ENCODE data around the gene OSM.

OSM gene

DNA sequence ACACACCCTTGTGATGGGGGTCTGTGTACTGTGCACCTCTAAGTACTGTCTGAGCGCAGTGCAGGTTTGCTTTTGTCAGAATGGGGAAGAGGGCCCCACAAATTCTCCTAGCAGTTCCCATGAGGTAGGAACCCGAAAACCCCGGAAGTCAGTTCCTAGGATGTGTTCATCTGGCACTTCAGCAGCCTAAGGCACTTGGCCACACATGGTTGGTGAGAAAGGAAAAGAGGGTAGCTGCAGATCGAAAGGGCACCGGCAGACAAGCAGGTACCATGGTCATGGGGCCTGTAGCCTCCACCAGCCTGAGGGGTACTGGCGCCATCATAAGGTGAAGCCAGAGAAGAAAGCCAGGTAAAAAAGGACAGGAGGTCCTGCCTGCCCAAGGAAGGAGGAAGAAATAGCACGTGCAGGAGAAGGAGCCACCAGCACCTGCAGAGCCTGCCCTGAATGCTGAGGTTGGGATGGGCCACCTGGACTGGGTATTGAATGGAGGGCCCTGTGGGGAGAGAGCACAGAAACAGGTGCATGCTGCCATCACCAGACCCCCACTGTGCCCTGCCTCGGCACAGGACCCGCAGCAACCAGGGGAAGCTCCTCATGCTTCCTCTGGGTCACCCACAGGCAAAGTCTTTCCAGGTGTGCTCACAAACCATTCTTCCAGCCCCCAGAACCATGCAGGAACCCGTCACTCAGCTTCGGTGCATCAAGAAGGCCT lies 30.8 kb upstream of the OSM start:
- DNase-seq: no peak

GRCh38 chr22:30296833-30297232 lies 30.2 kb upstream of the OSM start:
- DNase-seq: no peak

- no peak for DNase-seq
Observed at GRCh38 chr22:30296324-30296723, 29.7 kb upstream of the OSM start.

GRCh38 chr22:30295576-30295975 lies 28.9 kb upstream of the OSM start:
- no peak for DNase-seq

DNA sequence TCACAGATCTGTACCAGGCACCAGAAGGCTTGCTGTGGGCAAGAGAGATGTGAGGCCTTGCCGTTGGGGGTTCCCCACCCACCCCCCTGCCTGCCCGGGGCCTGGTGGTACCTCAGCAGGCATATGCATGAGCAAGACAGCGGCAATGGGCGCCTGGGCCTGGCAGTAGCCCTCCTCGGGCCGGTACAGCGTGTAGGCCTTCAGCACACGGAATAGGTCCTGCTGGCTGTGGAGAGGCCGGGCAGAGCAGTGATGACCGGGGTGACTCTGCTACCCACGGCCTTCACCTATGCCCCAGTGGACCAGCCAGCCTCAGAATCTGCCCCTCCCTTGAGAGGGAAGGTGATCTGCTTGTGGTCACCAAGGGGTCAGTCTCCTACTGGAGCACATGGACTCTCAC lies 28.2 kb upstream of the OSM start:
- DNase-seq: no peak

DNA sequence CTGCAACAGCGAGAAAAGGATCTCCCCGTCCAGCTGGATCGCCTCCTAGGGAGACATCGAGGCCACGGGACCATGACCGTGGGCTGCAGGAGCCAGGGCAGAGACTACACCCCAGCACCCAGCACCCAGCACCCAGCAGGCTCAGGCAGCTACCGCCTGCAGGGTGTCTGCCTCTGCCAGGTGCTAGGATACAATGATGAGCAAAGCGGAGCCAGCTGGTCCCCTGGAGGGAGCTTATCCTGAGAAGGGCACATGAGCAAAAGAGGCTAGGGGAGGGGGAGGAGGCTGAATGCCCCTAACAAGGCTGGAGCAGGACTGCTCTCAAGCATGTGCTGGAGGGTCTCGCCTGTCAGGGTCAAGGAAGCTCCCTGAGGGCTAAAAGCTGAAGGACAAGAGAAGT lies 27.4 kb upstream of the OSM start:
- no peak for DNase-seq

DNA sequence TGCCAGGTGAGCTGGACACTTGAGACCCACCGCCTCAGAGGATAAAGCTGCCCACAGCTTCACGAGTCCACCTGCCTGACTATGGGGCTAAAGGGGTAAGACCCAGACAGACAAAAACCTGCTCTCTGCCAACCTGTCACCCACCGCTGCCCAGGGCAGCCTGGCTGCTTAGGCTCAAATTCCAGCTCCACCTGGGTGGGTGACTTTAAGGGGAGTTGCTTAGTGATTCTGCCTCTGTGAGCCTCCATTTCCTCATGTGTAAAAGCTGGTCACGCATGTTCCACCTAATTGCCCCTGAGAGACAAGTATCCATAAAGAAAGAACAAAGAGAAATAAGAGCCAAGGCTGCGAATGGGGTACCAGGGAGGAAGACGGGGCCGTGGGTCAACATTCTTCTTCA lies 26.4 kb upstream of the OSM start:
- no peak for DNase-seq

- DNase-seq: no peak
Observed at GRCh38 chr22:30292069-30292970, 25.7 kb upstream of the OSM start.

- DNase-seq: no peak
Observed at GRCh38 chr22:30291058-30291892, 24.6 kb upstream of the OSM start.

DNA sequence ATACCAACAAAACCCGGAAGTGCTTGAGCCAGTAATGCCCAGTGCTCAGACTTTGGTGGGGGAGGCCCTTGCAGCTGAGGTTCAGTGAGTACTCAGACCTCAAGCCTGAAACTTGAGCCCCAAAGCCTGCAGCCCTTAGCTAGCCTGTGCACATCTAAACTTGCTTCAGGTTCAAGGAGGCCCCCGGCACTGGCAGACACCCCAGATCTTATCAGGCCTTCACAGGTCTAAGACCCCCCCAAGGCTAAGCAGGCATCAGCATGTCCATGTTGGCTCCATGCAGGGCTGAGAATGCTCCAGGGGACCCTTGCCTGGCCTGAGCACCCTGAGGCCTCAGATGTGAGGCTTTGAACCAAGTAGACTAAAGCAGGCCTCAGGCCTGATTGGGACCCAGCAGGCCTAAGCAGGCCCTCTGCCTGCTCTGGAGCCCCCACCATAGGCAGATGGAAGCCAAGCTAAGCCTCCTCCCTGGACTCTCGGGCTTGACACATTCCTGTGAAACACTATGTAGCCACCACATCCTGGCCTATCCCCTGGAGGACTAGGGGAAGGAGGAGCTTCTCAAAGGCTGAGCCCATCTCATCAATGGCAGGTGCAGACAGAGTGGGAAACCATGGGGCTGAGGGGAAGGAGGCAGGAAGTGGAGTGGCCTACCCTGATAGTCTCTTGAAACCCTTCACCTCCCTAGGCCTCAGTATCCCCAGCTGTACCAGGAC lies 23.8 kb upstream of the OSM start:
- DNase-seq: no peak

DNA sequence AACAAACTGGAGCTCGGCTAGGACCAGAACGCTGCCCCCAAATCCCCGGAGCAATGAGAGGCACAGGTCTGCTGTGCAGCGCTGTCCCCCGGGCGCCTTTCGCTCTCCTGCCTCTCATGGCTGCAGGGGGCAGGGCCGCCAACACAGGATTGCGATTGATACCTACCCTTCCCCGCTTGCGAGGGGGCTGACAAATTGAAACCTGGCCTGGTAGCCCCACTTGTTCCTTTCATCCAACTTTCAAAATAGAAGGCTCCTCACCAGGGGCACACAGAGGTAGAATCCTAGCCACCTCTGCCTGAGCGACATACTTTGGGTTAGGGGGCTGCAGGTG lies 23.3 kb upstream of the OSM start:
- no peak for DNase-seq

DNA sequence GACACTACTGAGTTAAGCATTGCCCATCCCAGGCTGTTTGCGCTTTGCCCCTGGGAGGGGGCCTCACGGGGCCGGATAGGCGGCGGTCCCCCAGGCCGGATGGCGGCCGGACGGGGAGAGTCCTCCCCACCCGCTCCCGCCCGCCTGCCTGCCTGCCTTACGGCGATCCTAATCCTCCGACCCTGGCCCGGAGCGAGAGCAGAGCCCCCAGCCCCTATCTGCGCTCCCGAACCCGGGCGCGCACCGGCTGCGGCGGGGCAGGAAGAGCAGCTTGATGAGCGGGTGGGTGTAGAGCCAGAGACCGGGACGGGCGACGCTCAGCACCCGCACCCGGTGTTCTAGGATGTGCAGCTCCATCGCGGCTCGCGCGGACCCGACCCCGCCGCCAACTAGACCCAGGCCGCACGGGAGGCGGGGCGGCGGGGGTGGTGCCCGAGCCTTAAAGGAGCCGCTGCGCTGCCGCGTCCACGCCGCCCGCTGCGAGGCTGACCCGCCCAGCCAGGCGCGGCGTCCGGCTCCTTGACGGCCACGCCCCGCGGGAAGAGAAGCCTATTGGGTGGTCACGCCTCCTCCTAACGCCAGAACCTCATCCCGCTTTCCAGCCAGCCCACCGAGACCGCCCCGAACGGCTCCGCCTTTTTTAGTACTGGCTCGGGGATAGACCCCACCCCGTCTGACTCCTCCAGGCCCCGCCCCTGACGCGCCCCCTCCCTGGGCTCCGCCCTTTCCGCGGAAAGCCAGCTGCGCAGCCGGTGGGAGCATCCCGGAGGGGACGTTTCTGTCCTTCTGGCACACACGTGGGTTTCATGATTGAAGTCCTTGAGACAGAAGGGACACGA lies 22.7 kb upstream of the OSM start, which contains the start of gene CASTOR1:
CASTOR1 (minus strand) TSS at position 365 of the 839 bp plus-strand sequence; CDS start at position 357, 8 bp downstream.
- DNase-seq: peak; percentile 85 to 88

DNA sequence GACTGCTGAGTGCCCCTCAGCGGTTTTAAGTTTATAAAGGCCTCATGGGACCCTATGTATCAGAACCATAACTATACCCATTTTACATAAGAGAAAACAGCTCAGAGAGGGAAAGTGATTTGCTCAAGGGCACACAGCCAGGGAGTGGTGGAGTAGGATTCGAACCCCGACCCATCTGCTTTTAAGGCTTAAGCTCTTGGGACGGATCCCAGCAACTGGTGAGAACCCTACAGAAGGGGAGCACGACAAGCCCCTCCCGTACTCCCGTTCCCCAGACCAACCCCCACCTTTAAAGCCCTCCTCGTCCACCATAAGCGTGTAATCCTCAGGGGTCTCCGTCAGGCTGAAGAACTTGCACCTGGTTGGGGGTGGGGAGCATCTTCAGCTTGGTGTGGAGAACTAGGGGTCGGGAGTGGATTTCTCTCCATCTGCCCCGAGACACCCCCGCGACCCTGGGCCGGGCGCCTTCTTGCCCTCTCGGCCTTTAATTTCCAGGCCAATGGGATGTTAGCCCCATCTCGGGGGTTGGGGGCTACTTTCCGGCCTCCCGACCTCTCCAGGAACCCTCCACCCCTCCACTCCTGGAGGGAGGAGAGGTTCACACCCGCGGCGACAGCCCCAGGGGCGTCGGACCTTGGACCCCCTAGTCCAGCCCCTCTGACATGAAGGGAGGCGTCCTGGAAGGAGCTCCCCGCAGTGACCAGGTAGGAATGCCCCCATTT lies 21.9 kb upstream of the OSM start:
- DNase-seq: no peak

- peak; percentile 88 to 94 for DNase-seq
Observed at GRCh38 chr22:30287648-30288418, 21.2 kb upstream of the OSM start.

- peak; percentile 81 to 89 for DNase-seq
Observed at GRCh38 chr22:30286813-30287647, 20.4 kb upstream of the OSM start.

DNA sequence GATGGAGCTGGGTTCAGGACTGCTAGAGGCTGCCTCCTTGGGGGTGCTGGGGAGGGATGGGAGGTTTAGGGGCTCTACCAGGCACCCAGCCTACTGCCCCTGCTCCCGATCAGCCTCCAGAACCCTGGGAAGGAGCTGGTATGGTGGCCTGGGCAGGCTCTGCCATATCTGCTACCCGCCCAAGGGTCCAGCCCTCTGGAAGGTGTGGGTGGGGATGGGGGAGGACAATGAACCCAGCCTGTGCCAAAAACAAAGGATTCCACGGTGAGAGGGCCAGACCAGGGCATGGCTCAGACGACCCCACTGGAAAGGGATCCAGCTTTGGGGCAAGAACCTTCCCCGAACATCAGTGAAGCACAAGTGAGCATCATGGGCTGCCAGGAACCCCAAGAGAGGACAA lies 19.7 kb upstream of the OSM start:
- no peak for DNase-seq

- no peak for DNase-seq
Observed at GRCh38 chr22:30285846-30286200, 19.2 kb upstream of the OSM start.

DNA sequence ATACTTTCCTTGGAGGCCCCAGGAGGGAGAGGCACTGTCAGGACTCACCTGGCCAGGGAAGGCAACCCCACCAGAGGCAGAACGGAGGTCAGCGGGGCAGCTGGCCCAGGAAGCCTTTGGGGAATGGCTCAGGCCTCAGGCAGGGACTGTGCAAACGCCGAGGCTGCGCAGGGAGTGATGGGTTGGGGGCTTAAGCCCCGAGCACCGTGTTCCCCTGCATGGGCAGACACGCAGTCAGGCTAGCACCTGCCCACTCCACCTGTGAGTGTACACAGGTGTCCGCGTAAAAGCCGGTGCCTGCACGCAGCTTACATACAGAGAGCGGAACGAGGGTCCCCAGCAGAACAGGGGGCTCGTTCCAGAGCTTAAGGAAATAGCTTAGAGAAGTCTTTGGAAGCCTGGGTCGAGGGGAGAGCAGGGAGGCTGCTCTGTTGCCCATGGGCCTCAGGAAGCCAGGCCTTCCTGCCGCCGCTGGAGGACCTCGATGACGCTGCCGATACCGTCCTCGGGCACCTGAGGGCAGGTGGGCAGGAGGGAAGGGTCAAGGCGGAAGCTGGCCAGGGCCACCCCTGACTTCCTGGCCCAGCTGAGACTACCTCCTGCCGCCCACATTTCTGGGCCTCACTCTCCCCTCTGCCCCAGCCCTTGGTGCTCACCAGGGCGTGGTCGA lies 18.7 kb upstream of the OSM start:
- DNase-seq: no peak

DNA sequence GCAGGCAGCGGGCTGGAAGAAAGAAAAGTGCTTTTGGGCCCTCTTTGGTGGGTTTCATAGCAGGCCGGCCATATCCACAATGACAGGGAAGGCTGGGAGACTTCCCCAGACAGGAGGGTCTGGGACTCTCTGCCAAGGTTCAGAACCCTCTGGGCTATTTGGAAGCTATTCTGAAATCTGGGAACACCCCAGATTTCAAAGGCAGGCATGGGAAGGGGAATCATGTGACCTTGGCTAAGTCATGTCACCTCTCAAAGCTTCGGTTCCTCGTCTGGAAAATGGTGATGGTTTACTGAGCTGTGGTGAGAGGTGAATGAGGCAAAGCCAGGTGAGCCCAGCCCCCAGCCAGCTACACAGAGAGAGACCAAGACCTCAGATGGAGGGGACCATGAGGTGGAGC lies 18.0 kb upstream of the OSM start:
- DNase-seq: no peak
